Endodermal cell (in vitro differentiated cells): ENCODE measurements around the gene IL36G. TPM values are rescaled to one million over a fixed set of nuclear protein-coding genes. Genes with fewer than 3 reads are reported as not detected.

ENCODE experiments used
- DNase-seq: peaks from one replicate; pipeline ENCODE4 v3.0.0-alpha.2; 2017
- H3K27ac ChIP-seq: 2 replicates; pipeline ENCODE4 v1.5.1; 2013; ENCODE audit warnings: mild to moderate bottlenecking, low read depth, low read length, moderate library complexity
- H3K27me3 ChIP-seq: 2 replicates; pipeline ENCODE4 v1.6.1; 2013; ENCODE audit warnings: mild to moderate bottlenecking, low read length, moderate library complexity; ENCODE audit not compliant: insufficient read depth, control insufficient read depth, poor library complexity, severe bottlenecking
- H3K36me3 ChIP-seq: 2 replicates; pipeline ENCODE4 v1.7.0; 2013; ENCODE audit warnings: mild to moderate bottlenecking, low read length, moderate library complexity; ENCODE audit not compliant: control insufficient read depth, insufficient read depth
- H3K4me1 ChIP-seq: one replicate; pipeline ENCODE4 v1.7.0; 2013; ENCODE audit warnings: low read length; ENCODE audit not compliant: control insufficient read depth, insufficient read depth
- H3K4me3 ChIP-seq: 2 replicates; pipeline ENCODE4 v1.5.1; 2013; ENCODE audit warnings: mild to moderate bottlenecking, low read length, moderate library complexity
- H3K9ac ChIP-seq: 2 replicates; pipeline ENCODE4 v1.6.1; 2013; ENCODE audit warnings: mild to moderate bottlenecking, low read length, moderate library complexity; ENCODE audit not compliant: poor library complexity, severe bottlenecking; ENCODE audit errors: extremely low read depth
- H3K9me3 ChIP-seq: 2 replicates; pipeline ENCODE4 v1.6.1; 2013; ENCODE audit warnings: mild to moderate bottlenecking, low read length, moderate library complexity; ENCODE audit not compliant: control insufficient read depth
- H3K27ac Mint-ChIP-seq: 2 replicates; pipeline ENCODE4 v1.8.0; 2020; ENCODE audit warnings: mixed read lengths
- H3K27me3 Mint-ChIP-seq: 2 replicates; pipeline ENCODE4 v1.8.0; 2021; ENCODE audit warnings: mild to moderate bottlenecking, mixed read lengths; ENCODE audit not compliant: insufficient read depth
- H3K36me3 Mint-ChIP-seq: 2 replicates; pipeline ENCODE4 v1.8.0; 2020; ENCODE audit warnings: low read depth, mixed read lengths
- H3K4me1 Mint-ChIP-seq: 2 replicates; pipeline ENCODE4 v1.8.0; 2020; ENCODE audit warnings: mixed read lengths
- H3K4me3 Mint-ChIP-seq: 2 replicates; pipeline ENCODE4 v1.8.0; 2020; ENCODE audit warnings: mild to moderate bottlenecking, moderate library complexity, mixed read lengths
- H3K9me3 Mint-ChIP-seq: 2 replicates; pipeline ENCODE4 v1.8.0; 2020; ENCODE audit warnings: mild to moderate bottlenecking, mixed read lengths
- CTCF ChIP-seq: fragments of 200-600 bp; sonication (generic); conservative IDR thresholded peaks from 2 replicates; pipeline ENCODE4 v1.5.0; 2021; ENCODE audit warnings: antibody characterized with exemption, mild to moderate bottlenecking
- whole genome bisulfite sequencing, 2 experiments: methylation state at CpG; one replicate each; pipeline versions ENCODE4 v1.1.5 to v1.1.7; 2013; ENCODE audit warnings: missing lambda C conversion rate in 2 of 2, mixed read lengths in 1 of 2; ENCODE audit not compliant: insufficient coverage in 1 of 2, insufficient read length in 1 of 2; 5-methylcytosine and 5-hydroxymethylcytosine counted together
- total RNA-seq, 2 donors: library from RNA; stranded (reverse); fragmentation: NEBNext Ultra II Directional in 1 of 2; extraction: Animal tissue kit (Norgen Biotek cat#: 25700) in 1 of 2; gene quantifications; 2 replicates in 1 of 2; 3 replicates in 1 of 2; pipeline ENCODE4 v1.2.1, GENCODE V29; 2021

Gene IL36G
- total RNA-seq, 2 donors from 2014 or later, result not detected

GRCh38 chr2:112979731-112980130 lies 1.9 kb downstream of the IL36G start:
- Histone ChIP-seq H3K9me3 (no peaks in the 10 kb centered on the region), H3K27me3 (peaks cover 96% of the 10 kb centered on the region), H3K36me3 (no peaks in the 10 kb centered on the region), H3K9ac (no peak overlapping the region), H3K27ac (no peak overlapping the region), H3K4me3 (no peak overlapping the region), H3K4me1 (peaks cover 2% of the 10 kb centered on the region)
- DNase-seq, result no peak
- peaks cover 11% of the 10 kb centered on the region for H3K4me1 Mint-ChIP-seq
- H3K36me3 Mint-ChIP-seq, result no peaks in the 10 kb centered on the region
- H3K27me3 Mint-ChIP-seq, result peaks cover 40% of the 10 kb centered on the region
- H3K4me3 Mint-ChIP-seq, result no peak overlapping the region
- 96% methylated on average over 1 of the region's 1 CpG; no CpG with 5 or more reads in 1 of the 2 experiments for WGBS, 2 experiments
- TF ChIP-seq CTCF, result no peak
- H3K9me3 Mint-ChIP-seq, result no peaks in the 10 kb centered on the region
- H3K27ac Mint-ChIP-seq, result no peak overlapping the region

GRCh38 chr2:112980537-112980936 lies 2.7 kb downstream of the IL36G start:
- no peaks in the 10 kb centered on the region for H3K36me3 ChIP-seq
- Mint-ChIP-seq H3K36me3 (no peaks in the 10 kb centered on the region), H3K27ac (no peak overlapping the region), H3K27me3 (peaks cover 41% of the 10 kb centered on the region), H3K9me3 (no peaks in the 10 kb centered on the region), H3K4me1 (peaks cover 11% of the 10 kb centered on the region), H3K4me3 (no peak overlapping the region)
- H3K4me3 ChIP-seq, result no peak overlapping the region
- DNase-seq, result no peak
- peaks cover 89% of the 10 kb centered on the region for H3K27me3 ChIP-seq
- no peaks in the 10 kb centered on the region for H3K9me3 ChIP-seq
- H3K9ac ChIP-seq, result no peak overlapping the region
- TF ChIP-seq CTCF, result no peak
- WGBS, 2 experiments, result 88 to 95% methylated on average over 1 of the region's 1 CpG
- peaks cover 2% of the 10 kb centered on the region for H3K4me1 ChIP-seq
- H3K27ac ChIP-seq, result no peak overlapping the region

GRCh38 chr2:112985090-112985489 lies 7.3 kb downstream of the IL36G start:
- H3K36me3 Mint-ChIP-seq, result no peaks in the 10 kb centered on the region
- peaks cover 8% of the 10 kb centered on the region for H3K9me3 ChIP-seq
- no peak for DNase-seq
- no peak overlapping the region for H3K27ac Mint-ChIP-seq
- no peaks in the 10 kb centered on the region for H3K4me1 ChIP-seq
- H3K4me3 ChIP-seq, result no peak overlapping the region
- H3K9me3 Mint-ChIP-seq, result peaks cover 5% of the 10 kb centered on the region
- 93 to 100% methylated on average over 2 to 5 of the region's 5 CpGs for WGBS, 2 experiments
- H3K9ac ChIP-seq, result no peak overlapping the region
- no peaks in the 10 kb centered on the region for H3K4me1 Mint-ChIP-seq
- no peak overlapping the region for H3K27ac ChIP-seq
- no peaks in the 10 kb centered on the region for H3K36me3 ChIP-seq
- H3K27me3 ChIP-seq, result peaks cover 48% of the 10 kb centered on the region
- H3K27me3 Mint-ChIP-seq, result peaks cover 4% of the 10 kb centered on the region
- no peak overlapping the region for H3K4me3 Mint-ChIP-seq
- no peak for TF ChIP-seq CTCF
